ENCODE results near the gene RAB11FIP2. TPM values are rescaled to one million over a fixed set of nuclear protein-coding genes. Genes with fewer than 3 reads are reported as not detected.

RAB11FIP2 gene
- total and polyA plus RNA-seq, 2 of the 8 experiments (the other 6 are each of a cell fraction or from before 2014, with no cell fraction given) = 3.1 to 12.7 TPM

DNA sequence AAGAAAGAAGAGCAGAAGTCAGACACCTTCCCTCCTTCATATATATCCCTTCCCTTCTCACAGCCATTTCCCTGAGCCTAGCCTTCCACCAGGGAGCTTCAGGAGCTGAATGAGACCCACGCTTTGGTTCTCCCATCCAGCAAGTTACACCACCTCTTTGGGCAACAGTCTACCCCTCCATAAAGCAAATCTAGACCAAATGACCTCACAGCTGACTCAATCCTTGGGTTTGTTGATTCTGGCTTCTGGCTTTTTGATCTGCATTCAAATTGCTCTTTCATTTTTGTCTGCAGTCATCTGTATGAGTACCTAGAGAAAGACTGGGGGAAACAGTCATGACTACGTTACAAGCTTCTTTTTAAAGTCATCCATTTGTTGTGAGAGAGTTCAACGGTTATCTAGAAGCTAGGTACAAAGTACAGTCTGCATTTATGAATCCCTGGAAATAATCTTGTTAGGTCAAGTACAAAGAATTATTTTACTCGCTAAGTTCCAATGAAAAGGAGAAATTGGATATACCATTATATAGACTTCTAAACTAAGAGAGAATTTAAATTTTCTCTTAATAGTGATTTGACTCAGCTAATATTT, 86.3 kb downstream of the RAB11FIP2 start:
- H4K20me1 ChIP-seq (replicated peaks in 1 of 2; ENCODE audit: control insufficient read depth in 1 of 2, insufficient read depth in 2 of 2, low read length in 2 of 2) = no peaks in the 10 kb centered on the region
- no peak overlapping the region for H4K91ac ChIP-seq (replicated peaks; ENCODE audit: insufficient read length, low read length)
- no peak overlapping the region for H3K9ac ChIP-seq (replicated peaks in 1 of 4; ENCODE audit: extremely low read depth in 1 of 4, low read depth in 3 of 4, low read length in 3 of 4)
- H3K4me3 ChIP-seq (ENCODE audit: extremely low read depth in 1 of 4, insufficient read depth in 2 of 4, low read depth in 3 of 4, low read length in 4 of 4) = no peak overlapping the region
- H3K4me1 ChIP-seq (replicated peaks in 1 of 4; ENCODE audit: control insufficient read depth in 3 of 4, insufficient read depth in 4 of 4, low read length in 3 of 4) = peaks cover 0 to 3% (median 0%) of the 10 kb centered on the region in 4 experiments; a peak in 2 of 7 replicates
- no peak overlapping the region for H4K5ac ChIP-seq (ENCODE audit: insufficient read length, low read depth, low read length)
- H3K79me2 ChIP-seq (ENCODE audit: control insufficient read depth in 1 of 2, insufficient read depth in 2 of 2, low read length in 2 of 2) = no peaks in the 10 kb centered on the region
- ChIA-PET POLR2A (ENCODE audit: partially characterized antibody) (no interaction called here), CTCF (ENCODE audit: partially characterized antibody) (interaction anchor here (1.0 to 1.2 kb wide), 2 partner anchors 10 to 23 kb away, joined by 4 read pairs; no protein-coding TSS in a partner anchor)
- no peak for FAIRE-seq
- H3K23ac ChIP-seq (ENCODE audit: insufficient read length) = no peak overlapping the region
- no peaks in the 10 kb centered on the region for H3K36me3 ChIP-seq (ENCODE audit: control insufficient read depth in 2 of 4, insufficient read depth in 4 of 4, low read length in 3 of 4)
- 86% methylated on average over 4 of the region's 4 CpGs; no CpG with 5 or more reads in 1 of the 2 experiments for WGBS, 2 experiments (ENCODE audit: extremely low coverage in 1 of 2, insufficient coverage in 1 of 2, insufficient read length in 1 of 2, insufficient replicate concordance in 2 of 2, low coverage in 1 of 2, low lambda C conversion rate in 2 of 2, missing lambda C conversion rate in 1 of 2)
- H3K27me3 ChIP-seq (replicated peaks in 1 of 4; ENCODE audit: control insufficient read depth in 3 of 4, extremely low read depth in 1 of 4, insufficient read depth in 3 of 4, low read length in 3 of 4) = no peaks in the 10 kb centered on the region; a peak in 1 of 7 replicates
- H3K4ac ChIP-seq (replicated peaks; ENCODE audit: insufficient read length, low read depth, low read length) = no peak overlapping the region
- H3K14ac ChIP-seq (ENCODE audit: insufficient read length) = no peak overlapping the region
- no peak overlapping the region for H4K8ac ChIP-seq (ENCODE audit: extremely low read depth, insufficient read depth, low read length)
- no peak overlapping the region for H2BK120ac ChIP-seq (replicated peaks; ENCODE audit: low read depth, low read length)
- H3K79me1 ChIP-seq (ENCODE audit: low read depth, low read length) = no peaks in the 10 kb centered on the region
- H3K23me2 ChIP-seq (ENCODE audit: low read depth, low read length) = no peaks in the 10 kb centered on the region
- H2AFZ ChIP-seq (ENCODE audit: low read length) = no peak overlapping the region
- H3K56ac ChIP-seq (replicated peaks; ENCODE audit: insufficient read length, low read depth, low read length) = no peak overlapping the region
- no peak overlapping the region for H2BK20ac ChIP-seq (ENCODE audit: low read length)
- H3K9me3 ChIP-seq (ENCODE audit: insufficient read depth in 2 of 2, low read depth in 1 of 2, low read length in 1 of 2) = no peaks in the 10 kb centered on the region
- no peak overlapping the region for H2BK5ac ChIP-seq (ENCODE audit: low read depth, low read length)
- no peak overlapping the region for H2BK12ac ChIP-seq (ENCODE audit: low read depth, low read length)
- H2AK5ac ChIP-seq (ENCODE audit: low read depth, low read length) = no peak overlapping the region
- no peak overlapping the region for H3K27ac ChIP-seq (ENCODE audit: low read depth, low read length)
- DNase-seq (ENCODE audit: low read depth in 1 of 2, low spot score in 2 of 2) = no peak
- no peak overlapping the region for H3K18ac ChIP-seq (ENCODE audit: extremely low read depth, low read length)
- no peak overlapping the region for H3K4me2 ChIP-seq (ENCODE audit: insufficient read depth in 1 of 2, low read depth in 2 of 2, low read length in 2 of 2)
- no peak overlapping the region for H2BK15ac ChIP-seq (ENCODE audit: low read length)
- TF ChIP-seq, protein P1, sequence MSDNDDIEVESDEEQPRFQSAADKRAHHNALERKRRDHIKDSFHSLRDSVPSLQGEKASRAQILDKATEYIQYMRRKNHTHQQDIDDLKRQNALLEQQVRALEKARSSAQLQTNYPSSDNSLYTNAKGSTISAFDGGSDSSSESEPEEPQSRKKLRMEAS (IDR thresholded peaks at IDR 0.05) = no peak
- TF ChIP-seq MAFK (IDR thresholded peaks at IDR 0.05; ENCODE audit: low read depth, low read length) (no peak), ZNF274 (IDR thresholded peaks at IDR 0.05; ENCODE audit: borderline replicate concordance, extremely low read depth, low read length) (no peak), CTBP2 (IDR thresholded peaks at IDR 0.05; ENCODE audit: borderline replicate concordance, insufficient read depth, insufficient read length, low read length) (no peak), HDAC2 (IDR thresholded peaks at IDR 0.05; ENCODE audit: borderline replicate concordance in 1 of 2, low read depth in 2 of 2, low read length in 2 of 2) (no peak), YY1 (IDR thresholded peaks at IDR 0.05; ENCODE audit: low read depth, low read length) (no peak), BRCA1 (IDR thresholded peaks at IDR 0.05; ENCODE audit: low read depth, low read length) (no peak), PHF8 (conservative IDR thresholded peaks at IDR 0.05; ENCODE audit: low read depth, low read length) (no peak), KDM4A (IDR thresholded peaks at IDR 0.05; ENCODE audit: low read depth, low read length, severe bottlenecking) (no peak), POU5F1 (IDR thresholded peaks at IDR 0.05; ENCODE audit: low read depth, low read length) (no peak)
- TF ChIP-seq, protein P2, sequence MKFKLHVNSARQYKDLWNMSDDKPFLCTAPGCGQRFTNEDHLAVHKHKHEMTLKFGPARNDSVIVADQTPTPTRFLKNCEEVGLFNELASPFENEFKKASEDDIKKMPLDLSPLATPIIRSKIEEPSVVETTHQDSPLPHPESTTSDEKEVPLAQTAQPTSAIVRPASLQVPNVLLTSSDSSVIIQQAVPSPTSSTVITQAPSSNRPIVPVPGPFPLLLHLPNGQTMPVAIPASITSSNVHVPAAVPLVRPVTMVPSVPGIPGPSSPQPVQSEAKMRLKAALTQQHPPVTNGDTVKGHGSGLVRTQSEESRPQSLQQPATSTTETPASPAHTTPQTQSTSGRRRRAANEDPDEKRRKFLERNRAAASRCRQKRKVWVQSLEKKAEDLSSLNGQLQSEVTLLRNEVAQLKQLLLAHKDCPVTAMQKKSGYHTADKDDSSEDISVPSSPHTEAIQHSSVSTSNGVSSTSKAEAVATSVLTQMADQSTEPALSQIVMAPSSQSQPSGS (IDR thresholded peaks at IDR 0.05; ENCODE audit: low read length) = no peak
